NCI-H1105 (cell line): Measurements from ENCODE around the gene SUSD5.
"Not testable (repeated sequence)": the region's sequence is repeated elsewhere in the genome, so short reads cannot be mapped to it uniquely, and the experiment has no call there.

ENCODE experiments used
- DNase-seq: peaks from one replicate; lab custom pipeline; 2025; lab: John Stamatoyannopoulos, UW

The SUSD5 gene

DNA sequence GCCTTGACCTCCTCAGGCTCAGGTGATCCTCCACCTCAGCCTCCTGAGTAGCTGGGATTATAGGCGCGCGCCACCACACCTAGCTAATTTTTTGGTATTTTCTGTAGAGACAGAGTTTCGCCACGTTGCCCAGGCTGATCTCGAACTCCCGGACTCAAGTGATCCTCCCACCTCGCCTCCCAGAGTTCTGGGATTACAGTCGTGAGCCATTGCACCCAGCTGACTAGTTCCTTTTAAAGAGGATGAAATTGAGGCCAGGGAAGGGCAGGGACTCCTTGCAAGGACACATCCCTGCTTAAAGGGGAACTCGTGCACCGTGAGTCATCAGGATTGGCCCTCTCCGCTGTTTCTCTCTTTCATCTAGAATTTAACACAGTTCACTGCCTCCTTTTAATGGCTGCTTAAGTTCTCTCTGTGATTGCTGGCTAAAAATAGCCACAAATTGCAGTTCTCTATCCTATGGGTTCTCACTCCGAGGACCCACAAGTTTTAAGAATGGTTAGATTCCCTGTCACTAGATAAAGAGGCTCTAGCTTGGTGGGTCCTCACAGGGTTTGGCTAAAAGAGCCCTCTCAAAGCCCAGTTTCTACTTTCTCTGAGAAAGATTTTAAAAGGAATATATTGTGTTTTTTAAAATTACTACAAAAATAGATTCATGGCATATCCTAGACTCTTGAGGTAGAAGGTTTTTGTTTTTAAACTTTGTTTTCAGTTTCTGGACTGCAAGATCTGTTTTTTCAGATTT lies 103.4 kb downstream of the SUSD5 start:
- no peak for DNase-seq

- DNase-seq: no peak
Observed at GRCh38 chr3:33114622-33115023, 104.0 kb downstream of the SUSD5 start.

- DNase-seq: peak; percentile 59
Observed at GRCh38 chr3:33113772-33114621, 104.6 kb downstream of the SUSD5 start, which contains the start of gene CRTAP. Gene CRTAP (plus strand): TSS chr3:33114014. CDS start chr3:33114078, 64 bp downstream.

DNA sequence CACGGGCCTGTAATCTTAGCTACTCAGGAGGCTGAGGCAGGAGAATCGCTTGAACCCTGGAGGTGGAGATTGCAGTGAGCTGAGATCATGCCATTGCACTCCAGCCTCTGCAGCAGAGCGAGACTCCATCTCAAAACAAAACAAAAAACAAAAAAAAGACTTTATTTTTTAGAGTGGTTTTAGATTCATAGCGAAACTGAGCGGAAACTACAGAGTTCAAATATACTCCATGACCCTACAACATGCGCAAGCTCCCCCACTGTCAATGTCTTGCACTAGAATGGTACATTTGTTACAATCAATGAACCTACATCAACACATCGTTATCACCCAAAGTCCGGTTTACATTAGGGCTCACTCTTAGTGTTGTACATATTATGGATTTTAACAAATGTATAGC lies 107.0 kb downstream of the SUSD5 start:
- no peak for DNase-seq

- DNase-seq: not testable (repeated sequence)
Observed at GRCh38 chr3:33106854-33107253, 111.8 kb downstream of the SUSD5 start.

DNA sequence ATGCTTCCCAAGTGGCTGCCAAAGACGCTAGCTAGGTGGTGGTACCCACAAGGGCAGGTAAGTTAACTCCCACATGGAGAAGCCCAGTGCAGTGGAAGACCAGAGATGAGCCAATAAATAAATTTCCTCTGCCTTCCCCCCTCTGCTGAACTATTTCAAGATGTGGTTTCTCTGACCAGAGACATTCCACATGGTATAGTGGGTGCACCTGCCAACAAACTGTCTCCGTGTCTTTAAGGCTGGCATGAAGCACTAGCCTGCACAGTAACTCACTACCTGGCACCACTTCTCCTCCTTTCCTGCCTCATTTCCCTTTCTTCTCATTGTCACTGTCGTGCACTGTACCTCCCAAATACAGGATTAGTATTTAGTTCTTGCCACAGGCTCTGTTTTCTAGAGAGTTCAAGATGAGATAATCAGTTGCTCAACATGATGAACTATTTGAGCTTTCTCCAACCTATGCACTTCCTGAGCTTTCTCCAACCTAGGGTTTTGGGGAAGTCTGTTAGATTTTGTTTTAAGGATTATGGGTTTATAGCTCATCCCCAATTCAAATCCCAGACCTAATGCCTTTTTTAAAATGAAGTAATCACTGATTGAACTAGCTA lies 113.2 kb downstream of the SUSD5 start:
- no peak for DNase-seq

- DNase-seq: no peak
Observed at GRCh38 chr3:33104803-33105202, 113.8 kb downstream of the SUSD5 start.

DNA sequence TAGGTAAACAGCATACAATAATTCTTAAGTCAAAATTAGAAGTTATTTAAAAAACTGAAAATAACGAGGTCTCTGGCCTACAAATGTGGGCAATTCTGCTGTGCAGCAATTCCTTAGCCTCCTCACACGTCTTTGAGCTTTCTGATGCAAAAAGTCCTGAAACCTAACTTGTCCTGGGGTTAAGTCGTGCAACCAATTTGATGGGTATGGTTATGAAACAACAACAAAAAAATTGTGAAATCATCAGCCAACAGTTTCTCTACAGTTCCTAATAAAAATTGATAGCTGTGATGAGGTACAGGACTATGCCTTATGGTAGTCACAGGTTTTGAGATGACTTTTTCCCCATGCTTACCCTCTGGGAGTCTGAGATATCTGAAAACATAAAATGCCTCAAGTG lies 115.1 kb downstream of the SUSD5 start:
- DNase-seq: no peak

DNA sequence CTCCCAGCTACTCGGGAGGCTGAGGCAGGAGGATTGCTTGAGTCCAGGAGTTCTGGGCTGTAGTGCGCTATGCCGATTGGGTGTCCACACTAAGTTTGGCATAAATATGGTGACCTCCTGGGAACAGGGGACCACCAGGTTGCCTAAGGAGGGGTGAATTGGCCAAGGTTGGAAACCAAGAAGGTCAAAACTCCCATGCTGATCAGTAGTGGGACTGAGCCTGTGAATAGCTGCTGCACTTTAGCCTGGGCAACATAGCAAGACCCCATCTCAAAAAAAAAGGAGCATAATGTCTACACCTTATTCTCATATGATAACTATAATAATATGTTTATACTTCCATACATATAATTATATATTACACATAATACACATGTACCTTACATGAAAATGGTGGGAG lies 115.6 kb downstream of the SUSD5 start:
- DNase-seq: no peak

DNA sequence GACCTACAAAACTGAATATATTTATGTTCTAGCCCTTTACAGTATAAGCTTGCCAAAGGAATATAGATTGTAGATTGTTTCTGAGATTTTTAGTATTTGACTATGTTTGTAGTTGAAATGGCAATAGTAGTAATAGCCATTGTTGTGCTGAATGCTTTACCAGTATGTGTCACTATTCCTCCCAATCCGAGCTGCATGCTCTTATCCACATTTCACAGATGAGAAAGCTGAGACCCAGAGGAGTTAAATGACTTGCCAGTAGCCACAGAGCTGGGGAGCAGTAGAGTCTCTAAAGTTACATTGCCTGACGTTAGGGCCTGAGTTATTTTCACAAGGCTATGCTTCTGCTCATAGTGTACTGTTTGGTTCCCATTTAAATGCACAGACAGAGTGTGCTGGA lies 118.4 kb downstream of the SUSD5 start:
- no peak for DNase-seq
